ENCODE data around the gene GALR1.

DNA sequence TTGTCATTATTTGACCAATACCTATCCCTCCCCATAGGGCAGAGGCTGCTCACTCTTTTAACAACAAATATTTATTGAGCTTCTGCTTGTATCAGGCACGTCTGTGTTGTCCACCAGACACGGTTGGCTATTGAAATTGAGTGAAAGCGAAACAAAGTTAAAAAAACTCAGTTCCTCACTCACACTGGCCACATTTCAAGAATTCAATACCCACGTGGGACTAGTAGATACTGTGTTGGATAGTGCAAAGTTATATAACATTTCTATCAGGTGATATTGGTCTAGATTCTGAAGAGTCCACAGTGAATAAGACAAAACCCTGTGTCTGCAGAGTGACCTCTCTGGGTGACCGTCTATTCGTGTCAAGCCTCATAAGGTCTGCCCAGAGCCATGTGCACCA, 43.9 kb upstream of the GALR1 start:
- TF ChIP-seq, protein P1, sequence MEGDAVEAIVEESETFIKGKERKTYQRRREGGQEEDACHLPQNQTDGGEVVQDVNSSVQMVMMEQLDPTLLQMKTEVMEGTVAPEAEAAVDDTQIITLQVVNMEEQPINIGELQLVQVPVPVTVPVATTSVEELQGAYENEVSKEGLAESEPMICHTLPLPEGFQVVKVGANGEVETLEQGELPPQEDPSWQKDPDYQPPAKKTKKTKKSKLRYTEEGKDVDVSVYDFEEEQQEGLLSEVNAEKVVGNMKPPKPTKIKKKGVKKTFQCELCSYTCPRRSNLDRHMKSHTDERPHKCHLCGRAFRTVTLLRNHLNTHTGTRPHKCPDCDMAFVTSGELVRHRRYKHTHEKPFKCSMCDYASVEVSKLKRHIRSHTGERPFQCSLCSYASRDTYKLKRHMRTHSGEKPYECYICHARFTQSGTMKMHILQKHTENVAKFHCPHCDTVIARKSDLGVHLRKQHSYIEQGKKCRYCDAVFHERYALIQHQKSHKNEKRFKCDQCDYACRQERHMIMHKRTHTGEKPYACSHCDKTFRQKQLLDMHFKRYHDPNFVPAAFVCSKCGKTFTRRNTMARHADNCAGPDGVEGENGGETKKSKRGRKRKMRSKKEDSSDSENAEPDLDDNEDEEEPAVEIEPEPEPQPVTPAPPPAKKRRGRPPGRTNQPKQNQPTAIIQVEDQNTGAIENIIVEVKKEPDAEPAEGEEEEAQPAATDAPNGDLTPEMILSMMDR (conservative IDR thresholded peaks at IDR 0.05): no peak
- no peak for TF ChIP-seq ZFX (IDR thresholded peaks at IDR 0.05)

All from C4-2B (cell line).